SK-N-SH (cell line): ENCODE measurements around the gene WDR33.

ENCODE experiments used
- CTCF ChIP-seq: fragments of 200-600 bp; sonication (generic); IDR thresholded peaks from 2 replicates; pipeline ENCODE4 v1.6.1; 2017; ENCODE audit warnings: antibody characterized with exemption, mild to moderate bottlenecking, moderate library complexity
- ELF1 ChIP-seq: IDR thresholded peaks from 2 replicates; pipeline ENCODE4 v1.4.0; 2012
- EP300 ChIP-seq, 2 experiments: IDR thresholded peaks; 2 replicates each; pipeline versions ENCODE4 v1.4.0 to v1.6.1; 2012; ENCODE audit warnings: borderline replicate concordance in 1 of 2, low read depth in 1 of 2, low read length in 1 of 2
- EZH2phosphoT487 ChIP-seq: fragments of 200-600 bp; sonication (generic); IDR thresholded peaks from 2 replicates; pipeline ENCODE4 v1.6.1; 2017; ENCODE audit warnings: low read depth, mixed run types, mild to moderate bottlenecking, antibody characterized with exemption, moderate library complexity, borderline replicate concordance
- FOXM1 ChIP-seq: IDR thresholded peaks from 2 replicates; pipeline ENCODE4 v1.4.0; 2012; ENCODE audit warnings: low read depth, mild to moderate bottlenecking
- JUND ChIP-seq: IDR thresholded peaks from 2 replicates; pipeline ENCODE4 v1.4.0; 2012
- MAX ChIP-seq: IDR thresholded peaks from 2 replicates; pipeline ENCODE4 v1.4.0; 2012; ENCODE audit warnings: low read depth
- MEF2A ChIP-seq: IDR thresholded peaks from 2 replicates; pipeline ENCODE4 v1.4.0; 2012; ENCODE audit warnings: low read depth, borderline replicate concordance
- POLR2AphosphoS5 ChIP-seq: IDR thresholded peaks from 2 replicates; pipeline ENCODE4 v1.6.1; 2012; ENCODE audit warnings: low read depth, low read length
- RAD21 ChIP-seq: IDR thresholded peaks from 2 replicates; pipeline ENCODE4 v1.6.1; 2012; ENCODE audit warnings: mild to moderate bottlenecking, low read length
- TEAD4 ChIP-seq: IDR thresholded peaks from 2 replicates; pipeline ENCODE4 v1.4.0; 2012; ENCODE audit warnings: mild to moderate bottlenecking, borderline replicate concordance; ENCODE audit not compliant: insufficient read depth
- USF2 ChIP-seq: fragments of 150-350 bp; IDR thresholded peaks from 2 replicates; pipeline ENCODE4 v1.6.1; 2017; ENCODE audit warnings: antibody characterized with exemption, low read length, low read depth, borderline replicate concordance
- YY1 ChIP-seq: IDR thresholded peaks from 2 replicates; pipeline ENCODE4 v1.4.0; 2012; ENCODE audit warnings: low read depth, mild to moderate bottlenecking
- TF ChIP-seq, protein P1 (sequence below): IDR thresholded peaks from 2 replicates; pipeline ENCODE4 v1.6.1; 2012; ENCODE audit warnings: mild to moderate bottlenecking, low read depth, low read length, moderate library complexity

DNA sequence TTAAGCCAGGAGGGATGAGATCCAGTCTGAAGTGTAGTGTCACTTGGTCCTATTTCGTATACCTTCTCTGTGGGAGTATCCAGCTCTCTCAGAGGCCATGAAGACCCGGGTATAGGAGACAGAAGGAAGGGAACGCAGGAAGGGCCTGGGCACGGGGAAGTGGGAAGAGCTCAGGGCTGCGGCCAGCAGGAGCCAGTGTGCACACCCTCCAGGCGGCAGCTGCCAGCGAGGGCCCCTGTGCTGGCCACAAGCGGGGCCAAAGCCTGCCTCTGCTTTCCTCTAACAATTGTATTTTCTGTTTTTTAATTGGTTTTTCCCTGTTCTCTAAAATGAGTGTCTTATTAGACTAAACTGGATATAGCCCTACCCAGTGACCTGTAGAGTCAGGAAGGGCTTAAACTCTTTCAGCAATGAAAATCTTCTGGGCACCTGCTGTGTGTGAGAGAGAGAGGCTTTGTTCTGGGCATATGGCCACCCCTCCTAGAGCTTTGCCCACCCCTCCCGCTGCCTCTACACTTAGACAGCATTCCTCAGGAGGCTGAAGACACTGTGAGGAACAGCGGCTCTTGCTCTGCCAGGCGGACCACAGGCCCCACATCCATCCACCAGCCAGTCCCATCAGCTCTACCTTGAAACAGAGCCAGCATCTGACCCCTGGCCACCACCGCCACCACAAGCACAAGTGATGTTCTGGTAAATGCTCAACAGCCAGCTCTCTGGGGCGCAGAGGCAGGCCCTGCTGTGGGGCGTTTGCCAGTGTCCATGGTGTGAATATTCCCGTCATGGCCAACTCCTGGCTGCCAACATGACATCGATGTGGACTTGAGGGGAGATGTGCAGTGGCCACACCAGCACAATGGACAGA, 155.5 kb downstream of the WDR33 start:
- TF ChIP-seq CTCF, result no peak
- no peak for TF ChIP-seq RAD21
- TF ChIP-seq, protein P1, sequence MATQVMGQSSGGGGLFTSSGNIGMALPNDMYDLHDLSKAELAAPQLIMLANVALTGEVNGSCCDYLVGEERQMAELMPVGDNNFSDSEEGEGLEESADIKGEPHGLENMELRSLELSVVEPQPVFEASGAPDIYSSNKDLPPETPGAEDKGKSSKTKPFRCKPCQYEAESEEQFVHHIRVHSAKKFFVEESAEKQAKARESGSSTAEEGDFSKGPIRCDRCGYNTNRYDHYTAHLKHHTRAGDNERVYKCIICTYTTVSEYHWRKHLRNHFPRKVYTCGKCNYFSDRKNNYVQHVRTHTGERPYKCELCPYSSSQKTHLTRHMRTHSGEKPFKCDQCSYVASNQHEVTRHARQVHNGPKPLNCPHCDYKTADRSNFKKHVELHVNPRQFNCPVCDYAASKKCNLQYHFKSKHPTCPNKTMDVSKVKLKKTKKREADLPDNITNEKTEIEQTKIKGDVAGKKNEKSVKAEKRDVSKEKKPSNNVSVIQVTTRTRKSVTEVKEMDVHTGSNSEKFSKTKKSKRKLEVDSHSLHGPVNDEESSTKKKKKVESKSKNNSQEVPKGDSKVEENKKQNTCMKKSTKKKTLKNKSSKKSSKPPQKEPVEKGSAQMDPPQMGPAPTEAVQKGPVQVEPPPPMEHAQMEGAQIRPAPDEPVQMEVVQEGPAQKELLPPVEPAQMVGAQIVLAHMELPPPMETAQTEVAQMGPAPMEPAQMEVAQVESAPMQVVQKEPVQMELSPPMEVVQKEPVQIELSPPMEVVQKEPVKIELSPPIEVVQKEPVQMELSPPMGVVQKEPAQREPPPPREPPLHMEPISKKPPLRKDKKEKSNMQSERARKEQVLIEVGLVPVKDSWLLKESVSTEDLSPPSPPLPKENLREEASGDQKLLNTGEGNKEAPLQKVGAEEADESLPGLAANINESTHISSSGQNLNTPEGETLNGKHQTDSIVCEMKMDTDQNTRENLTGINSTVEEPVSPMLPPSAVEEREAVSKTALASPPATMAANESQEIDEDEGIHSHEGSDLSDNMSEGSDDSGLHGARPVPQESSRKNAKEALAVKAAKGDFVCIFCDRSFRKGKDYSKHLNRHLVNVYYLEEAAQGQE, result no peak
- TF ChIP-seq JUND, result no peak
- no peak for TF ChIP-seq EP300 (IDR thresholded peaks at IDR 0.05; ENCODE audit: borderline replicate concordance in 1 of 2, low read depth in 1 of 2, low read length in 1 of 2)
- TF ChIP-seq ELF1, result no peak
- no peak for TF ChIP-seq FOXM1
- TF ChIP-seq MEF2A, result no peak
- TF ChIP-seq POLR2AphosphoS5, result no peak
- no peak for TF ChIP-seq TEAD4
- no peak for TF ChIP-seq YY1
- TF ChIP-seq USF2, result no peak
- TF ChIP-seq MAX, result no peak
- no peak for TF ChIP-seq EZH2phosphoT487
